Panc1 (cell line): ENCODE results near the gene AKAP8L. TPM values are rescaled to one million over a fixed set of nuclear protein-coding genes. Genes with fewer than 3 reads are reported as not detected.

Experiments
- ATAC-seq: fragments of 200-7000 bp; cut with Tn5 transposase; 2 replicates; pipeline ENCODE4 v1.9.1; 2020; ENCODE audit warnings: mild to moderate bottlenecking, moderate library complexity
- BruUV-seq: library from RNA; stranded (reverse); fragments of 400-500 nt; replicated peaks from 2 replicates; lab custom pipeline; 2021; lab: Mats Ljungman, UMichigan
- CTCF ChIA-PET: fragments of 300-600 bp; sonication (Branson Sonifier 250); formaldehyde crosslinking; loops from one replicate; lab custom pipeline; 2022; ENCODE audit warnings: antibody characterized with exemption; lab: Charles Lee
- POLR2A ChIA-PET: fragments of 300-600 bp; sonication (Branson Sonifier 250); formaldehyde crosslinking; loops from one replicate; lab custom pipeline; 2022; ENCODE audit warnings: antibody characterized with exemption; lab: Charles Lee
- DNase-seq: peaks from one replicate; pipeline ENCODE4 v3.0.0-alpha.2; 2010; ENCODE audit warnings: low read depth, low spot score
- H3K27ac ChIP-seq: 2 replicates; pipeline ENCODE4 v1.5.1; 2011; ENCODE audit warnings: mild to moderate bottlenecking, low read length, inconsistent platforms
- H3K27me3 ChIP-seq: fragments of 200-500 bp; sonication (Bioruptor generic); 2 replicates; pipeline ENCODE4 v1.6.0; 2014; ENCODE audit warnings: low read length, inconsistent platforms; ENCODE audit not compliant: control insufficient read depth, insufficient read depth
- H3K36me3 ChIP-seq: fragments of 200-500 bp; sonication (Bioruptor generic); 2 replicates; pipeline ENCODE4 v1.5.1; 2014; ENCODE audit warnings: inconsistent platforms, mild to moderate bottlenecking, low read length, moderate library complexity; ENCODE audit not compliant: control insufficient read depth, insufficient read depth
- H3K4me1 ChIP-seq: 2 replicates; pipeline ENCODE4 v1.5.1; 2011; ENCODE audit warnings: inconsistent platforms, mild to moderate bottlenecking, low read length, moderate library complexity; ENCODE audit not compliant: control insufficient read depth, insufficient read depth
- H3K4me3 ChIP-seq, 2 experiments: 2 replicates each; pipeline ENCODE4 v1.5.1; 2011 to 2012; ENCODE audit warnings: low read depth in 2 of 2, low read length in 2 of 2, mild to moderate bottlenecking in 2 of 2, inconsistent platforms in 1 of 2, moderate library complexity in 1 of 2
- H3K9me3 ChIP-seq: fragments of 200-500 bp; sonication (Bioruptor generic); 2 replicates; pipeline ENCODE4 v1.5.1; 2014; ENCODE audit warnings: low read depth, mild to moderate bottlenecking, inconsistent platforms, low read length, moderate library complexity; ENCODE audit not compliant: control insufficient read depth, insufficient read depth
- POLR2AphosphoS5 ChIP-seq: IDR thresholded peaks from 2 replicates; pipeline ENCODE4 v1.6.1; 2012; ENCODE audit warnings: mild to moderate bottlenecking, low read depth, low read length, moderate library complexity
- SIN3A ChIP-seq: IDR thresholded peaks from 2 replicates; pipeline ENCODE4 v1.6.1; 2012; ENCODE audit warnings: low read depth, mild to moderate bottlenecking, low read length, moderate library complexity, borderline replicate concordance; ENCODE audit not compliant: insufficient read depth
- TCF7L2 ChIP-seq: IDR thresholded peaks from 2 replicates; pipeline ENCODE4 v1.6.1; 2011; ENCODE audit warnings: mild to moderate bottlenecking, low read depth, low read length, inconsistent platforms
- in situ Hi-C: cut with HindIII; loops from 2 replicates; pipeline ENCODE4 v1.10.0; 2016; ENCODE audit warnings: low sequenced_read_pairs, low pct_unique_long_range_greater_than_20kb
- intact Hi-C: fragments of 100-400 bp; cut with micrococcal nuclease; formaldehyde crosslinking; loops from one replicate; pipeline ENCODE4 v1.10.0; 2022; ENCODE audit not compliant: unreplicated experiment
- total RNA-seq: library from RNA; stranded (reverse); gene quantifications from one replicate; pipeline ENCODE4 v1.2.1, GENCODE V29; 2021; ENCODE audit not compliant: unreplicated experiment
- TF ChIP-seq, protein P1 (sequence below), 2 experiments: IDR thresholded peaks; 2 replicates each; pipeline ENCODE4 v1.6.1; 2011 to 2012; ENCODE audit warnings: low read depth in 2 of 2, control low read depth in 1 of 2, low read length in 1 of 2, mild to moderate bottlenecking in 1 of 2, moderate library complexity in 1 of 2; ENCODE audit not compliant: insufficient read depth in 1 of 2
- TF ChIP-seq, protein P2 (sequence below): fragments of 450-650 bp; IDR thresholded peaks from 2 replicates; pipeline ENCODE4 v1.5.1; 2017; ENCODE audit warnings: mild to moderate bottlenecking

Gene AKAP8L
- total RNA-seq, 1 experiment from 2014 or later, result 65.5 TPM

DNA sequence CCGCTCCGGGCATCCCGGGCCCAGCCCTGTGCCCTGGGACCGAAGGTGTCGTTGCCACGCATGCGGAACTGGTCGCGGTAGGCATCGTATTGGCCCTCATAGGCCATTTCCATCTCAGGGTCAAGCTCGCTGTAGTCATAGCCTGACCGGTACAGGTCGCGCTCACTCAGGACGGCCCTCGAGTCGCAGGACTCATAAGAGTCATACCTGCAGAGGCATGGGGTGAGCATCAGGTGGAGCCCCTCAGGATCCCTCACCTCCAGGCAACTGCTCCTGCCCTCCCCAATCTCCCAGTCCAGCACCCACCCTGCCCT is 17.4 kb downstream of the AKAP8L start:
- no peak overlapping the region for H3K27ac ChIP-seq
- intact Hi-C loops, result no loop called here
- POLR2A ChIA-PET, result no interaction called here
- H3K4me3 ChIP-seq, result no peak overlapping the region
- TF ChIP-seq, protein P1, sequence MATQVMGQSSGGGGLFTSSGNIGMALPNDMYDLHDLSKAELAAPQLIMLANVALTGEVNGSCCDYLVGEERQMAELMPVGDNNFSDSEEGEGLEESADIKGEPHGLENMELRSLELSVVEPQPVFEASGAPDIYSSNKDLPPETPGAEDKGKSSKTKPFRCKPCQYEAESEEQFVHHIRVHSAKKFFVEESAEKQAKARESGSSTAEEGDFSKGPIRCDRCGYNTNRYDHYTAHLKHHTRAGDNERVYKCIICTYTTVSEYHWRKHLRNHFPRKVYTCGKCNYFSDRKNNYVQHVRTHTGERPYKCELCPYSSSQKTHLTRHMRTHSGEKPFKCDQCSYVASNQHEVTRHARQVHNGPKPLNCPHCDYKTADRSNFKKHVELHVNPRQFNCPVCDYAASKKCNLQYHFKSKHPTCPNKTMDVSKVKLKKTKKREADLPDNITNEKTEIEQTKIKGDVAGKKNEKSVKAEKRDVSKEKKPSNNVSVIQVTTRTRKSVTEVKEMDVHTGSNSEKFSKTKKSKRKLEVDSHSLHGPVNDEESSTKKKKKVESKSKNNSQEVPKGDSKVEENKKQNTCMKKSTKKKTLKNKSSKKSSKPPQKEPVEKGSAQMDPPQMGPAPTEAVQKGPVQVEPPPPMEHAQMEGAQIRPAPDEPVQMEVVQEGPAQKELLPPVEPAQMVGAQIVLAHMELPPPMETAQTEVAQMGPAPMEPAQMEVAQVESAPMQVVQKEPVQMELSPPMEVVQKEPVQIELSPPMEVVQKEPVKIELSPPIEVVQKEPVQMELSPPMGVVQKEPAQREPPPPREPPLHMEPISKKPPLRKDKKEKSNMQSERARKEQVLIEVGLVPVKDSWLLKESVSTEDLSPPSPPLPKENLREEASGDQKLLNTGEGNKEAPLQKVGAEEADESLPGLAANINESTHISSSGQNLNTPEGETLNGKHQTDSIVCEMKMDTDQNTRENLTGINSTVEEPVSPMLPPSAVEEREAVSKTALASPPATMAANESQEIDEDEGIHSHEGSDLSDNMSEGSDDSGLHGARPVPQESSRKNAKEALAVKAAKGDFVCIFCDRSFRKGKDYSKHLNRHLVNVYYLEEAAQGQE (IDR thresholded peaks at IDR 0.05; ENCODE audit: insufficient read depth in 1 of 2, low read depth in 2 of 2, low read length in 1 of 2), result no peak
- no peaks in the 10 kb centered on the region for H3K27me3 ChIP-seq
- BruUV-seq, result no TSS peak
- H3K9me3 ChIP-seq, result no peaks in the 10 kb centered on the region
- in situ Hi-C loops, result no loop called here
- DNase-seq (no peak), ATAC-seq (no peak)
- no peaks in the 10 kb centered on the region for H3K4me1 ChIP-seq
- no peaks in the 10 kb centered on the region for H3K36me3 ChIP-seq
- CTCF ChIA-PET, result no interaction called here

DNA sequence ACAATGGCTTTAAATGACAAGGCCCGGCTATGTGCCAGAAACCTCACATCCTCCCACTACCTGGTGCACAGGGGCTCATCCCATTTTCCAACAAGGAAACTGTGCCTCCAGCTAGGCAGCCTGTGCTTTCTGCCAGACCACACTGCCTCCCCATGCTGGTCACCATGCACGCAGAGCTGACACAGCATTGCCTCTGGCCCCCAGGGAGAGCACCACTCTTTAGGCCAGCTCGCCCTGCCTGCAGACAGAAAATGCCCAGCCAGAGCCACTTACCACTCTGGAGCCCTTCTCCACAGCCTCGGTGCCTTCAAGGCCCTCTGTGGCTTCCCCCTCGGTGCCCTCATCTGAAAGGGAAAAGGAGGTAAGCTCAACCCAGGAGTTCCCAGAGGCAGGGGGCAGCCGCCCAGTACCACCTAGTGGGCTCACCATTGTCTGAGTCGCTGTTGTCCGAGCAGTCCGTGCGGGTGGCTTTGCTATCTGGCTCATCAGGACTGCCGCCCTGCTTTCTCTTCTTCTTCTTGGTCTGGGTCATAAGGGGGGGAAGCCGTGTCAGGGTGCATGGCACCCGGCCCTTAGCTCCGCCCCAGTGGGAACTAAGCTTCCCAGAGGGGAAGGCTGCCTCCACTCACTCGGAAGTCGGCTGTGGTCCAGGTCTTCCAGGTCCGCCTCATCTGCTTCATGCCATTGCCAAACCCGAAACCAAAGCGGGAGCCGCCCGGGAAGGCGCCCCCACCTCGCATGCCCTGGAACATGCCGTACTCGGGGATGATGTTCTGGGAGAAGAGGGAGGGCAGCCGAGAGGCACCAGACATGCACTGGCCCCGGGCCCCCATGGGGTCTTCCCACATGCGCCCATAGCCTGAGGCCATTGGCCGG is 18.0 kb downstream of the AKAP8L start:
- Histone ChIP-seq H3K27ac (no peak overlapping the region), H3K9me3 (no peaks in the 10 kb centered on the region), H3K4me3 (no peak overlapping the region), H3K4me1 (no peaks in the 10 kb centered on the region), H3K36me3 (no peaks in the 10 kb centered on the region), H3K27me3 (no peaks in the 10 kb centered on the region)
- ChIA-PET CTCF (interaction anchor here (0.6 kb wide), 1 partner anchor 309 kb away, joined by 6 read pairs; no protein-coding TSS in a partner anchor), POLR2A (no interaction called here)
- TSS peak; percentile 26 for BruUV-seq
- in situ Hi-C loops (no loop called here), intact Hi-C loops (no loop called here)
- DNase-seq, result no peak
- TF ChIP-seq TCF7L2 (no peak), POLR2AphosphoS5 (no peak), SIN3A (no peak)
- TF ChIP-seq, protein P1 (IDR thresholded peaks at IDR 0.05; ENCODE audit: insufficient read depth in 1 of 2, low read depth in 2 of 2, low read length in 1 of 2), result no peak
- TF ChIP-seq, protein P2, sequence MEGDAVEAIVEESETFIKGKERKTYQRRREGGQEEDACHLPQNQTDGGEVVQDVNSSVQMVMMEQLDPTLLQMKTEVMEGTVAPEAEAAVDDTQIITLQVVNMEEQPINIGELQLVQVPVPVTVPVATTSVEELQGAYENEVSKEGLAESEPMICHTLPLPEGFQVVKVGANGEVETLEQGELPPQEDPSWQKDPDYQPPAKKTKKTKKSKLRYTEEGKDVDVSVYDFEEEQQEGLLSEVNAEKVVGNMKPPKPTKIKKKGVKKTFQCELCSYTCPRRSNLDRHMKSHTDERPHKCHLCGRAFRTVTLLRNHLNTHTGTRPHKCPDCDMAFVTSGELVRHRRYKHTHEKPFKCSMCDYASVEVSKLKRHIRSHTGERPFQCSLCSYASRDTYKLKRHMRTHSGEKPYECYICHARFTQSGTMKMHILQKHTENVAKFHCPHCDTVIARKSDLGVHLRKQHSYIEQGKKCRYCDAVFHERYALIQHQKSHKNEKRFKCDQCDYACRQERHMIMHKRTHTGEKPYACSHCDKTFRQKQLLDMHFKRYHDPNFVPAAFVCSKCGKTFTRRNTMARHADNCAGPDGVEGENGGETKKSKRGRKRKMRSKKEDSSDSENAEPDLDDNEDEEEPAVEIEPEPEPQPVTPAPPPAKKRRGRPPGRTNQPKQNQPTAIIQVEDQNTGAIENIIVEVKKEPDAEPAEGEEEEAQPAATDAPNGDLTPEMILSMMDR, result no peak
- ATAC-seq, result no peak
